Skeletal muscle tissue (tissue), 4 donors: ENCODE results near the gene DDX42. TPM values are rescaled to one million over a fixed set of nuclear protein-coding genes. Genes with fewer than 3 reads are reported as not detected.

Experiments used
- H3K27ac ChIP-seq: one replicate; pipeline ENCODE4 v1.7.0; 2013; ENCODE audit warnings: mild to moderate bottlenecking, low read depth, low read length, inconsistent platforms
- H3K27me3 ChIP-seq, 3 donors: one replicate each; pipeline ENCODE4 v1.7.0; 2013; ENCODE audit warnings: low read length in 3 of 3; ENCODE audit not compliant: control insufficient read depth in 3 of 3, insufficient read depth in 3 of 3
- H3K36me3 ChIP-seq, 3 donors: one replicate each; pipeline ENCODE4 v1.7.0; 2013; ENCODE audit warnings: low read length in 3 of 3; ENCODE audit not compliant: control insufficient read depth in 3 of 3, insufficient read depth in 3 of 3
- H3K4me1 ChIP-seq, 3 donors: one replicate each; pipeline ENCODE4 v1.7.0; 2013; ENCODE audit warnings: low read length in 3 of 3, mild to moderate bottlenecking in 3 of 3; ENCODE audit not compliant: control insufficient read depth in 3 of 3, insufficient read depth in 3 of 3
- H3K4me3 ChIP-seq, 3 donors: one replicate each; pipeline ENCODE4 v1.7.0; 2013; ENCODE audit warnings: low read length in 3 of 3
- H3K9ac ChIP-seq, 3 donors: one replicate each; pipeline ENCODE4 v1.7.0; 2013; ENCODE audit warnings: low read length in 3 of 3, mild to moderate bottlenecking in 3 of 3, moderate library complexity in 2 of 3, low read depth in 1 of 3
- H3K9me3 ChIP-seq, 3 donors: one replicate each; pipeline ENCODE4 v1.7.0; 2013; ENCODE audit warnings: low read length in 3 of 3; ENCODE audit not compliant: control insufficient read depth in 3 of 3
- total RNA-seq: library from RNA; depleted of rRNA; stranded (reverse); fragments of >200 nt; gene quantifications from one replicate; pipeline ENCODE4 v1.2.3, GENCODE V29; 2014
- donor health status: Osteomylitis.

Gene DDX42
- total RNA-seq, 1 donor from 2014 or later, result 69.9 TPM

- Histone ChIP-seq H3K9me3 (no peaks in the 10 kb centered on the region), H3K27me3 (no peaks in the 10 kb centered on the region), H3K4me3 (peak overlapping the region; percentile 92 to 98 (median 94)), H3K4me1 (peaks cover 23 to 38% (median 24%) of the 10 kb centered on the region in 3 donors), H3K36me3 (peaks cover 63 to 75% (median 68%) of the 10 kb centered on the region in 3 donors), H3K9ac (peak overlapping the region; percentile 88 to 95 (median 92)), H3K27ac (peak overlapping the region; percentile 95)
Measured at GRCh38 chr17:63827801-63828221, 53.8 kb downstream of the DDX42 start.

- peak overlapping the region; percentile 1 for H3K27ac ChIP-seq
- H3K4me3 ChIP-seq, result no peak overlapping the region
- no peaks in the 10 kb centered on the region for H3K9me3 ChIP-seq
- peaks cover 67 to 77% (median 69%) of the 10 kb centered on the region in 3 donors for H3K36me3 ChIP-seq
- H3K4me1 ChIP-seq, result peaks cover 27 to 45% (median 29%) of the 10 kb centered on the region in 3 donors
- H3K27me3 ChIP-seq, result no peaks in the 10 kb centered on the region
- no peak overlapping the region for H3K9ac ChIP-seq
Measured at GRCh38 chr17:63828936-63829335, 55.0 kb downstream of the DDX42 start.

GRCh38 chr17:63830278-63830677 lies 56.3 kb downstream of the DDX42 start:
- Histone ChIP-seq H3K27ac (no peak overlapping the region), H3K36me3 (peaks cover 67 to 77% (median 69%) of the 10 kb centered on the region in 3 donors), H3K9me3 (no peaks in the 10 kb centered on the region), H3K9ac (no peak overlapping the region), H3K4me1 (peaks cover 27 to 54% (median 33%) of the 10 kb centered on the region in 3 donors), H3K4me3 (no peak overlapping the region), H3K27me3 (no peaks in the 10 kb centered on the region)

DNA sequence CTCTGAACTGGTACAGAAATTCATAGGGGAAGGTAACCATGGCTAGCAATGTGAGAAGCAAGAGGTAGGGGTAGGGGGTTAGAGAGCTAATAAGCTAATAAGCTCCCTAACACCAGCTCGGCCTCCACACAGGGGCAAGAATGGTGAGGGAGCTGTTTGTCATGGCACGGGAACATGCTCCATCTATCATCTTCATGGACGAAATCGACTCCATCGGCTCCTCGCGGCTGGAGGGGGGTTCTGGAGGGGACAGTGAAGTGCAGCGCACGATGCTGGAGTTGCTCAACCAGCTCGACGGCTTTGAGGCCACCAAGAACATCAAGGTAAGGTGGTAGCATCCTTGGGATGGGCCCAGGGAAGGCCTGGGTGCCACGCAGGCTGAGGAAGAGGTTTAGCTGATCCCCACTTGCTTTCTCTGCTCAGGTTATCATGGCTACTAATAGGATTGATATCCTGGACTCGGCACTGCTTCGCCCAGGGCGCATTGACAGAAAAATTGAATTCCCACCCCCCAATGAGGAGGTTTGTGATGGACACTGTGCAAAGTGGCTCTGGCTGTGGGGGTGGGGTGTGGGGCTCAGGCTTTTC lies 57.0 kb downstream of the DDX42 start:
- Histone ChIP-seq H3K27ac (no peak overlapping the region), H3K36me3 (peaks cover 68 to 76% (median 69%) of the 10 kb centered on the region in 3 donors), H3K9me3 (no peaks in the 10 kb centered on the region), H3K4me1 (peaks cover 24 to 51% (median 30%) of the 10 kb centered on the region in 3 donors), H3K9ac (no peak overlapping the region), H3K27me3 (no peaks in the 10 kb centered on the region), H3K4me3 (no peak overlapping the region)

GRCh38 chr17:63831505-63831904 lies 57.5 kb downstream of the DDX42 start:
- H3K4me1 ChIP-seq, result peaks cover 19 to 46% (median 25%) of the 10 kb centered on the region in 3 donors
- H3K36me3 ChIP-seq, result peaks cover 68 to 78% (median 72%) of the 10 kb centered on the region in 3 donors
- H3K9ac ChIP-seq, result no peak overlapping the region
- H3K4me3 ChIP-seq, result no peak overlapping the region
- H3K27me3 ChIP-seq, result no peaks in the 10 kb centered on the region
- no peaks in the 10 kb centered on the region for H3K9me3 ChIP-seq
- no peak overlapping the region for H3K27ac ChIP-seq

- H3K9ac ChIP-seq, result no peak overlapping the region
- no peaks in the 10 kb centered on the region for H3K9me3 ChIP-seq
- no peaks in the 10 kb centered on the region for H3K27me3 ChIP-seq
- H3K4me1 ChIP-seq, result peaks cover 18 to 48% (median 30%) of the 10 kb centered on the region in 3 donors
- no peak overlapping the region for H3K27ac ChIP-seq
- H3K36me3 ChIP-seq, result peaks cover 72 to 83% (median 77%) of the 10 kb centered on the region in 3 donors
- no peak overlapping the region for H3K4me3 ChIP-seq
Measured at GRCh38 chr17:63832014-63832413, 58.0 kb downstream of the DDX42 start.

- Histone ChIP-seq H3K9me3 (no peaks in the 10 kb centered on the region), H3K4me3 (no peak overlapping the region), H3K9ac (no peak overlapping the region), H3K27ac (no peak overlapping the region), H3K36me3 (peaks cover 75 to 85% (median 78%) of the 10 kb centered on the region in 3 donors), H3K27me3 (no peaks in the 10 kb centered on the region), H3K4me1 (peaks cover 19 to 50% (median 34%) of the 10 kb centered on the region in 3 donors)
Measured at GRCh38 chr17:63832455-63832854, 58.5 kb downstream of the DDX42 start.

- Histone ChIP-seq H3K9ac (peak overlapping the region in 2 of 3 donors; percentile 44 to 45), H3K4me3 (no peak overlapping the region), H3K9me3 (no peaks in the 10 kb centered on the region), H3K27me3 (no peaks in the 10 kb centered on the region), H3K4me1 (peaks cover 23 to 50% (median 37%) of the 10 kb centered on the region in 3 donors), H3K27ac (no peak overlapping the region), H3K36me3 (peaks cover 75 to 85% (median 78%) of the 10 kb centered on the region in 3 donors)
Measured at GRCh38 chr17:63833026-63833740, 59.2 kb downstream of the DDX42 start.

DNA sequence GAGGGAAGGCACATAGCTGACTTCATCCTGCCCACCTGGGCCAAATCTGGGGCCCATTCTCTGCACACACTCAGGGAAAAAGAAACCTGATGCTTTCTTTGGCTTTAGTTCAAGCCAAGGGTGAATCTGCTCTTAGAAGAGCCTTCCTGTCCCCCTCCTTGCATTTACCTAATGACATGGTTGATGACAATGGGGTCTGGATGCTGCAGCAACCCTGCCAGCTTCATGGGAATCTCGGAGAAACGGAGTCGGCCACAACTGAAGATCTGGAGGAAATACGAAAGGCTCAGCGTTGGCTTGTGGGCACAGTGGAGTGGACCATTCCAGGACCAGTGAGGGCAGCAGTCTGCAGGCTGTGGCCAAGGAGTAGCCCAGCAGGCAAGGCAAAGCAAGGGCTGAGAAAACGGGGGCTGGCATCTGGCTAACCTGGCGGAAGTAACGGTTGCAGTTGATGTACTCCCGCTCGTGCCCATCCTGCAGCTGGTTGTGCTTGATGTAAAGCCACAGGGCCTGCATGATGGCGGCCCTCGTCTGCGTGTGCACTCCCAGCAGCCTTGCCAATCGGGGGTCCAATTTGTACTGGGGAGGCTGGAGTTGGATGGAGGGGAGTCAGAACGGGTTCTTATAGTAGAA lies 59.9 kb downstream of the DDX42 start:
- Histone ChIP-seq H3K27me3 (no peaks in the 10 kb centered on the region), H3K9ac (peak overlapping the region in 1 of 3 donors; percentile 45), H3K4me1 (peaks cover 22 to 50% (median 37%) of the 10 kb centered on the region in 3 donors), H3K4me3 (no peak overlapping the region), H3K9me3 (no peaks in the 10 kb centered on the region), H3K27ac (no peak overlapping the region), H3K36me3 (peaks cover 75 to 80% (median 78%) of the 10 kb centered on the region in 3 donors)
